GM18870 (cell line): ENCODE data around the gene SLC26A1.

Experiments
- ATAC-seq: cut with Tn5 transposase; IDR thresholded peaks from one replicate; pipeline ENCODE4 v1.9.1; 2021; ENCODE audit warnings: moderate library complexity; ENCODE audit not compliant: unreplicated experiment

SLC26A1 gene

GRCh38 chr4:1028574-1029220 is 35.5 kb upstream of the SLC26A1 start:
- ATAC-seq: no peak

- ATAC-seq: no peak
Measured at GRCh38 chr4:1027915-1028238, 34.7 kb upstream of the SLC26A1 start.

DNA sequence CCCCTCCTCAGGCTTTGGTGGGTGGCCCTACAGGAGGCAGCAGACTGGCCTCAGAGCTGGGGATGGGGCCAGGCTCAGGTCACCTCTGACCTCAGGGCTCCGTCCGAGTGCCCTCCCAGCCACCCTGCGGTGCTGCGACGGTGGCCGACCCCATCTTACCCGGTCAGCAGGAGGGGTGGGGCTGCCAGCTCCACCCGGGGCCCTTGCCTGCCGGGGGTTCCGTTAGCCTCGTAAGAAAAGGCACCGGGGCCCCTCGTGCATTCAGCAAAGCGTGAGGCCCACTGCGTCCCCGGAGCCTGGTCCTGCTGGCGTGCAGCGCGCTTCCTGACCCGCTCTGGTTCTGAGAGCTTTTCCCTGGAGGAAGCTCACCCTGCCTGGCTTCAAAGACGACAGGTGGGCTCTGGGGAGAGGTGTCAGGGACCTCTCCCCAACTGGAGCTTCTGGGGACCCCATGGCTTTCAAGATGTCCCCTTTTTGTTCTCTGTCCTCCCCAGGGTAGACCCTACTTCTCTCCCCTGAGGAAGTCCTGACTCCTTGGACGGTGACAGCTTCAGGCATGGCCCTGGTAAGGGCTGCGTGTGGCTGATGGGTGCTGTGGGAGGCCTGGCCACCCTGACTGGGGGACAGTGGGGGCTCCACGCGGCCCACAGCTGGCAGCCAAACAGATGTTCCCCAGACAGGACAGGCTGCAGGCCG is 34.2 kb upstream of the SLC26A1 start:
- ATAC-seq: no peak

GRCh38 chr4:1026115-1026514 is 32.9 kb upstream of the SLC26A1 start:
- ATAC-seq: peak; percentile 60

- ATAC-seq: no peak
Measured at GRCh38 chr4:1024882-1025545, 31.8 kb upstream of the SLC26A1 start.

DNA sequence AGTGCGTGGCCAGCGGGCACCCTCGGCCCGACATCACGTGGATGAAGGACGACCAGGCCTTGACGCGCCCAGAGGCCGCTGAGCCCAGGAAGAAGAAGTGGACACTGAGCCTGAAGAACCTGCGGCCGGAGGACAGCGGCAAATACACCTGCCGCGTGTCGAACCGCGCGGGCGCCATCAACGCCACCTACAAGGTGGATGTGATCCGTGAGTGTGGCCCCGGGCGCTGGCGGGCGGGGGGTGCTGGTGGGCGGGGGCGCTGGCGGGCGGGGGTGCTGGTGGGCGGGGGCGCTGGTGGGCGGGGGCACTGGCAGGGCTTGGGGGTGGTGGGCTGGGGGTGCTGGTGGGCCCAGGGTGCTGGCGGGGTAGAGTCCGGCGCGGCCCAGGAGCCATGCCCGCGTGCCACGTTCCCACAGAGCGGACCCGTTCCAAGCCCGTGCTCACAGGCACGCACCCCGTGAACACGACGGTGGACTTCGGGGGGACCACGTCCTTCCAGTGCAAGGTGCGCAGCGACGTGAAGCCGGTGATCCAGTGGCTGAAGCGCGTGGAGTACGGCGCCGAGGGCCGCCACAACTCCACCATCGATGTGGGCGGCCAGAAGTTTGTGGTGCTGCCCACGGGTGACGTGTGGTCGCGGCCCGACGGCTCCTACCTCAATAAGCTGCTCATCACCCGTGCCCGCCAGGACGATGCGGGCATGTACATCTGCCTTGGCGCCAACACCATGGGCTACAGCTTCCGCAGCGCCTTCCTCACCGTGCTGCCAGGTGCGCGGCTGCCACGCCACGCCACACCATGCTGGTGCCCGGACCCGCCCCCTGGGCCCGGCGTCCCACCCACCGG is 30.9 kb upstream of the SLC26A1 start:
- no peak for ATAC-seq

GRCh38 chr4:1023075-1023640 is 30.0 kb upstream of the SLC26A1 start:
- no peak for ATAC-seq

GRCh38 chr4:1022739-1023066 is 29.5 kb upstream of the SLC26A1 start:
- no peak for ATAC-seq

GRCh38 chr4:1022051-1022738 is 29.0 kb upstream of the SLC26A1 start:
- ATAC-seq: no peak

DNA sequence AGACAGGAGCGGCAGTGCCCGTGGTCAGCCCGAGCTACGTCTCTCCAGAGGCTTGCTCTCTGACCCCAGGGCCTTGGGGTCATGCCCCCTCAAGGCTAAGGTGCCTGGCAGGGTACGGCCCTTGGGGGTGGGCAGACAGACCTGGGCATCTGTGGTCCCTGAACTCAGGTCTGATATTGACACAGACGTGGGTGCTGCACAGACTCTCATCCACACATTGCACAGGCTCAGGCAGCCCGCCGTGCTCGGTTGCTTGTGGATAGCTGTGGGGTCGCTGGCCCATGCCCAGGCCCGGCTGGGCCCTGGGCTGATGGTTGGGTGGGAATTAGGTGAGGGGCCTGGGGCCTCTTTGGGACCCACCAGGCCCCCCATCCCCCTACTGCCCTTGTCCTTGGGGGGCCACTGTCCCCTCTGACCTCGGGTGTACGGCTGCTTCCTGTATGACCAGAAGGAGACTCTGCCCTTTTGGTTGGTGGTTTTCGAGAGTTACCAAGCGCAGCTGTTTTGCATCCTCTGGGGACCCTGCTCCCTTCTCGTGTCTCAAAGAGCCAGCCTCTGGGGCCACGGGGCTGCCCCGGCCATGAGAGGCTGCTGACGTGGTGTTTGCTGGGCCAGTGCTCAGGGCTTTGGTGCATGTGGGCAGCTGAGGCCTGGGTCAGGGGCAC is 28.3 kb upstream of the SLC26A1 start:
- peak; percentile 60 for ATAC-seq

DNA sequence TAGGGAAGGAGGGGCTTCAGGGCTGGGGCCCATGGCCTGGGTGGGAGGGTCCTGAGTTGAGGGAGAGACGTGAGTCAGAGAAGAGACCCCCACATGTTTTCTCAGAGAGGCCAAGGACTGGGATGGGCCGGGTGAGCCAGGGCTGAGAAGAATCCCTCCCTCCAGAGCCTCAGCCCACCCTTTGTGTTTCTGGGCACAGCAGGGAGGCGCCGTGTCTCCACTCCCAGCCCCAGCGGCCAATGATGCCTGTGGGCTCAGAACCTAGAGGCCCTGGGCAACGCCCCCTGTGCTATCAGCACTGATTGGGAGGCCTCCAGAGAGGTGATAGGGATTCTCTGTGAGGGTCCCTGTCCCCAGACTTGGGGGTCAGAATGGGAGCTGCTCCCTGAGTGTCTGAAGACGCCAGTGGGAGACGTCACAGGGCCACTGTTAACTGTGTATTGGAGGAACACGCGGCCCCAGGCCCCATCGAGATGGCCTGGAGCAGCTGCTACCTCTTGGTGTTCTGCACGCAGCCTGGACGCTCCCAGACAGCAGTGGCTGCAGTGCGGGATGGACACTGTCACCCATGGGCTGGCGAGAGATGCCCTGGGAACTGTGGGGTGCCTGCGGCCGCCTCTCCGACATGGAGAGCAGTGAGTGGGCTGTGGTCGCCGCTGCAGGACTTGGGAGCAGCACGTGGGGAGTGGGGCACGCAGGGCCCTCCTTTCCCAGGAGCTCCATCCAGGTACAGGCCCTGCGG is 26.7 kb upstream of the SLC26A1 start:
- no peak for ATAC-seq

DNA sequence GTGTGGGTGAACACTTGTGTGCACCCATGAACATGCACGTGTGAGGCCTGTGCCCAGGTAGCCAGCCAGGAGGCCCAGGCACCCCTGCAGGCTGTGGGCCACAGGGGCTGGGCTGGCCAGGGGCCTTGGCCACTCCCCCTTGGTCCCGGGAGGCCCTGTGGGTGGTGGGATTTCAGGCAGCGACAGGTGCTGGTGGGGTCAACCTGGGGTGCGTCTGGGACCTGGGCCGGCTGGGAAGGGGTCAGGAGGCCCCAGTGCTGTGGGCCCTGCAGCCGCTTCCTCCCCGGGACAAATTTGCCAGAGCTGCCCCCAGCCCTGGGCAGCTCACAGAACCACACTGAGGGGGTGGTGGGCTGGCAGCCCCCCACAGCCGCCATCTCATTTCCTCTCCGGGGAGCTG is 26.1 kb upstream of the SLC26A1 start:
- no peak for ATAC-seq

GRCh38 chr4:1018147-1019020 is 25.2 kb upstream of the SLC26A1 start:
- ATAC-seq: no peak

GRCh38 chr4:1017706-1018105 is 24.5 kb upstream of the SLC26A1 start:
- no peak for ATAC-seq

DNA sequence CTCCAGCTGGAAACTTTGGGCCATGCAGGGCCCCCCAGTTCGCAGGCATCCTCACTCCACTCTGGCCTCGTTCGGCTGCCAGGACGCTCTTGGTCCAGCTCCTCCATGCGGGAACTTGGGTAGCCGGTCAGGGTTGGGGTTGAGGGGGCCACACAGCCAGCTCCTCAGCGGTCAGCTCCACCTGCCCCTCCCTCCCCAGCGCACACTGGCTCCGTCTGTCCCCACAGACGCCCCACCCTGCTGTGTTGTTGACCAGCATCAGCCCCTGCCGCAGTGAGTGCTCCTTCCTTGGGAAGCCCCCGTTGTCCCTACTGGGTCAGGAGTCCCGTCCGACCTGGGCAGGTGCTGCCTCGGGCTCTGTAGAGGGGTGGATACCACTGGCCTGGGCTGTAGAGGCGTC is 24.0 kb upstream of the SLC26A1 start:
- ATAC-seq: no peak

- ATAC-seq: no peak
Measured at GRCh38 chr4:1015746-1016145, 22.5 kb upstream of the SLC26A1 start.

DNA sequence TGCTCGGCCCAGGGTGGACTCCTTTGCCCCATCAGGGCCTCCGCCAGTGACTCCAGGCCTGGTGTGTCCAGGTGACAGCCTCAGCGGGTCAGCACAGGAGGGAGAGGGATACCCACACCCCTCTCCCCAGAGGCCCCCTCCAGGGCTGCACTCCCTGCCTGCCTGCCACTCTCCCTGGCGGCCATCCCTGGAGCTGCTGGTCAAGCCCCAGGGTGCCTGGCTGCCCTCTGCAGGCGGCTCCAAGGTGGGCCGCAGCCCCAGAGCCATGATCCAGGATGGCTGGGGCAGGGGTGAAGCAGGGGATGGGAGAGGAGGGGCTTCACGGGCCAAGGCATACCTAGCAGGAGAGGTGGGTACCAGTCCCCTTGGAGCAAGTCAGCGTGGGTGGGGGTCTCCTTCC is 22.0 kb upstream of the SLC26A1 start:
- ATAC-seq: no peak

DNA sequence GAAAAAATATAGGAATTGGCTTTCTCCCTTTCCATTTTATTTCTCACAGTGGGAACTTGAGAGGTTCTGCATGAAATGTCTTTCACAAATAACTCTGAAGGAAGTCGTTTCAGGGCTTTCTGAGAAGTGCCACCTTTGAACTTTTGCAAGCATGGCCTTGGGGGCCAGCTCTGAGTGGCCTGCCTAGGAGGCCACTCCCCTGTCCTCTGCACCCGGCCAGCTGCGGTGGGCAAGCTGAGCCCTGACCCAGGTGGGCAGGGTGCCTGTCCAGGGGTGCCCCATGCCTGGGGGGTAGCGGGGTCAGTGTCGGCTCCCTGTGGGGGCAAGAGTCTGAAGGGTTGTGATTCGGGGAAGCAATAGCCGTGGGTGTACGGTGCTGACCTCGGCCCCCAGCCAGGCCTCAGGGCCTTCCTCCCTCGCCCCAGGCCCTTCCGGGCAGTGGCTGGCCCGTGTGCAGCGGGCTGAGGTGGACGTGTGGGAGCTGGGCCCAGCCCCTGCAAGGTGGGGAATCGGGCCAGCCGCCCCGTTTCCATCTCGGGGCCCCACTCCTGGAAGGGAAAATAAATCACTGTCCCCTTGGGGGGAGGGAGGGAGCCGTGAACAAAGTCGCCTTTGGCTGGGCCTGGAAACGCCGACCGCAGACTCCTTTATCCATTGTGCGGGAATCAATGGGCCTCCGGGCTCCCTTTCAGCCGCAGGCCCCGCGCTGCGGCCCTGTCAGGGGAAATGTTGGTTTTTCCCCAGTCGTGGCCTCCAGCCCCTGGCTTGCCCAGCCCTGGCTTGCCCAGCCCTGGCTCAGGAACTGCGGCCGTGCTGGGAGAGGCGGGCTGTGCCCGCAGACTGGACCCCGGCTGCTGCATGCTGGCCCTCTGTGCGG is 21.3 kb upstream of the SLC26A1 start:
- ATAC-seq: no peak
